PC-3 (cell line): Measurements from ENCODE around the gene CLEC14A. TPM values are rescaled to one million over a fixed set of nuclear protein-coding genes. Genes with fewer than 3 reads are reported as not detected.

ENCODE experiments used
- ATAC-seq: fragments of 200-7000 bp; cut with Tn5 transposase; 2 replicates; pipeline ENCODE4 v1.9.1; 2020; ENCODE audit warnings: mild to moderate bottlenecking, moderate library complexity
- BruUV-seq: library from RNA; stranded (reverse); fragments of 400-500 nt; replicated peaks from 2 replicates; lab custom pipeline; 2021; lab: Mats Ljungman, UMichigan
- CTCF ChIA-PET: fragments of 300-600 bp; sonication (Branson Sonifier 250); formaldehyde crosslinking; loops from one replicate; lab custom pipeline; 2022; ENCODE audit warnings: antibody characterized with exemption; lab: Charles Lee
- POLR2A ChIA-PET: fragments of 300-600 bp; sonication (Branson Sonifier 250); formaldehyde crosslinking; loops from one replicate; lab custom pipeline; 2022; ENCODE audit warnings: antibody characterized with exemption; ENCODE audit not compliant: unreplicated experiment; lab: Charles Lee
- DNase-seq: peaks from one replicate; pipeline ENCODE4 v3.0.0-alpha.2; 2015
- H2AFZ ChIP-seq: fragments of 300-600 bp; sonication (generic); 2 replicates; pipeline ENCODE4 v1.6.0; 2016; ENCODE audit warnings: antibody characterized with exemption, low read length
- H3F3A ChIP-seq: fragments of 300-600 bp; sonication (generic); one replicate; pipeline ENCODE4 v1.6.0; 2017; ENCODE audit warnings: antibody characterized with exemption, low read length, control low read depth, mild to moderate bottlenecking; ENCODE audit not compliant: unreplicated experiment
- H3K27ac ChIP-seq: fragments of 300-600 bp; sonication (generic); 2 replicates; pipeline ENCODE4 v1.5.1; 2016; ENCODE audit warnings: mild to moderate bottlenecking, low read length
- H3K27me3 ChIP-seq: fragments of 300-600 bp; sonication (generic); 2 replicates; pipeline ENCODE4 v1.6.1; 2016; ENCODE audit warnings: low read length, mixed read lengths
- H3K36me3 ChIP-seq: fragments of 300-600 bp; sonication (generic); 2 replicates; pipeline ENCODE4 v1.6.1; 2016; ENCODE audit warnings: low read depth, mixed run types, low read length, mixed read lengths
- H3K4me1 ChIP-seq: fragments of 300-600 bp; sonication (generic); 2 replicates; pipeline ENCODE4 v1.5.1; 2016; ENCODE audit warnings: low read length; ENCODE audit not compliant: insufficient read depth
- H3K4me2 ChIP-seq: fragments of 300-600 bp; sonication (generic); 2 replicates; pipeline ENCODE4 v1.6.0; 2016; ENCODE audit warnings: low read length
- H3K4me3 ChIP-seq: fragments of 300-600 bp; sonication (generic); 2 replicates; pipeline ENCODE4 v1.5.1; 2016; ENCODE audit warnings: mild to moderate bottlenecking, low read length, mixed read lengths
- H3K79me2 ChIP-seq: fragments of 300-600 bp; sonication (generic); 2 replicates; pipeline ENCODE4 v1.6.1; 2017; ENCODE audit warnings: low read length, mixed read lengths
- H3K9ac ChIP-seq: fragments of 300-600 bp; sonication (generic); 2 replicates; pipeline ENCODE4 v1.6.0; 2016; ENCODE audit warnings: mild to moderate bottlenecking, low read length
- H3K9me2 ChIP-seq: fragments of 300-600 bp; sonication (generic); replicated peaks from 2 replicates; pipeline ENCODE4 v1.6.1; 2016; ENCODE audit warnings: mixed run types, low read length, mixed read lengths
- H3K9me3 ChIP-seq: fragments of 300-600 bp; sonication (generic); 2 replicates; pipeline ENCODE4 v1.6.1; 2016; ENCODE audit warnings: low read length, mixed read lengths
- H4K20me1 ChIP-seq: fragments of 300-600 bp; sonication (generic); 2 replicates; pipeline ENCODE4 v1.6.1; 2016; ENCODE audit warnings: low read length, mixed read lengths
- CTCF ChIP-seq: fragments of 300-600 bp; sonication (generic); conservative IDR thresholded peaks from 2 replicates; pipeline ENCODE4 v1.5.1; 2017; ENCODE audit warnings: antibody characterized with exemption, low read depth, mild to moderate bottlenecking, low read length
- EZH2 ChIP-seq: fragments of 300-600 bp; sonication (generic); IDR thresholded peaks from one replicate; pipeline ENCODE4 v1.6.1; 2017; ENCODE audit warnings: antibody characterized with exemption, mild to moderate bottlenecking, low read length; ENCODE audit not compliant: unreplicated experiment
- EZH2phosphoT487 ChIP-seq: fragments of 300-600 bp; sonication (generic); IDR thresholded peaks from 2 replicates; pipeline ENCODE4 v1.6.1; 2018; ENCODE audit warnings: mild to moderate bottlenecking, antibody characterized with exemption, low read length, borderline replicate concordance
- intact Hi-C: fragments of 100-400 bp; cut with micrococcal nuclease; formaldehyde crosslinking; loops from 2 replicates; pipeline ENCODE4 v1.9.0; 2023
- total RNA-seq: library from RNA; depleted of rRNA; stranded (reverse); fragments of >200 nt; gene quantifications from 2 replicates; pipeline ENCODE4 v1.2.3, GENCODE V29; 2014

Gene CLEC14A
- total RNA-seq, 1 experiment from 2014 or later, result not detected

GRCh38 chr14:38226366-38226765 lies 29.5 kb downstream of the CLEC14A start:
- Histone ChIP-seq H3K9me2 (no peaks in the 10 kb centered on the region; the same call in 1 of the 2 replicates), H3K36me3 (no peaks in the 10 kb centered on the region), H3K9me3 (no peaks in the 10 kb centered on the region), H3K9ac (no peak overlapping the region), H3F3A (no peaks in the 10 kb centered on the region), H2AFZ (no peak overlapping the region), H3K4me3 (no peak overlapping the region), H4K20me1 (no peaks in the 10 kb centered on the region), H3K4me1 (no peaks in the 10 kb centered on the region), H3K27me3 (no peaks in the 10 kb centered on the region), H3K27ac (no peak overlapping the region), H3K79me2 (no peaks in the 10 kb centered on the region), H3K4me2 (no peak overlapping the region)
- CTCF ChIA-PET, result no interaction called here
- POLR2A ChIA-PET, result no interaction called here
- intact Hi-C loops, result no loop called here
- TF ChIP-seq EZH2 (no peak), CTCF (no peak), EZH2phosphoT487 (no peak)
- no peak for DNase-seq
- BruUV-seq, result no TSS peak
- no peak for ATAC-seq

DNA sequence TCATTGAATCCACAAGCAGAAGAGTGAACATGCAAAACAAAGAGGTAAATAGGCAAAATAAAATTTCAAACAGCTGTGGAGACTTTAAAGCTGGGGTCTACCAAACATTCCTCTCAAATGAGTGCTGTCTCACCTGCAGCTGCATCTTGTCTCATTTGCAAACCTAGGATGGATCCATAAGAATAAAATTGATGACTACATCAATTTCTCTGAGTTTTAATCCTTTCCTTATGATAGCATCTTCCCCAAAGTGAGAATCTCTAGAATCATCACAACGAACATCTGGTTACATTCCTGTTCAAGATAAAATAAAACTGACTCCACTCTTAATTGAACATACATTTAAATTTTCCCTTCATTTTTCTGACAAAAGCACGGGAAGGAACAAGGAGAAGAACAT lies 29.9 kb downstream of the CLEC14A start:
- Histone ChIP-seq H3K79me2 (no peaks in the 10 kb centered on the region), H3K27ac (no peak overlapping the region), H3K4me3 (no peak overlapping the region), H2AFZ (no peak overlapping the region), H4K20me1 (no peaks in the 10 kb centered on the region), H3K9ac (no peak overlapping the region), H3K9me3 (no peaks in the 10 kb centered on the region), H3K9me2 (no peaks in the 10 kb centered on the region; the same call in 1 of the 2 replicates), H3F3A (no peaks in the 10 kb centered on the region), H3K27me3 (no peaks in the 10 kb centered on the region), H3K4me2 (no peak overlapping the region), H3K4me1 (no peaks in the 10 kb centered on the region), H3K36me3 (no peaks in the 10 kb centered on the region)
- DNase-seq (no peak), ATAC-seq (no peak)
- BruUV-seq, result no TSS peak
- intact Hi-C loops, result no loop called here
- CTCF ChIA-PET, result no interaction called here
- POLR2A ChIA-PET, result no interaction called here
- TF ChIP-seq EZH2 (no peak), EZH2phosphoT487 (no peak), CTCF (no peak)

DNA sequence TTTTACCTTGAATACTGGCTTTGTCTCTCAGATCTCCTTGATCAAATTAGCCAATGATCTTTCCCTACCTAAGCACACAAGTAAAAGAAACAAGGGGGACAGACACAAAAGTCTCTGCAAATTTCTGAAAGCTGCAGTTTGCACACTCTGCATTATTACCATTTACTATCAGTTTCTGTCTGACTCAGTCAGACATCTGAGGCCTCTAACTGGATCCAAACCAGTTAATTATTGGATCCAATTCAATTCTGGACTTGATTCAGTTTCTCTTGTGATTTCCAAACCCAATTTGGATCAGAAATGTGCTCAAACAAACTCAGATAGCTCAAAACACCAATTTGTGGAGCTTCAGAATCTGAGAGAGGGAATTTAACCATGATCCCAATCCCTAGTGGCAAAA lies 31.6 kb downstream of the CLEC14A start:
- DNase-seq, result no peak
- TF ChIP-seq EZH2phosphoT487, result no peak
- no peak for TF ChIP-seq EZH2
- no peak for TF ChIP-seq CTCF
- intact Hi-C loops, result no loop called here
- no peak overlapping the region for H3K27ac ChIP-seq
- no peak for ATAC-seq
- no peaks in the 10 kb centered on the region for H4K20me1 ChIP-seq
- H3K36me3 ChIP-seq, result no peaks in the 10 kb centered on the region
- no peak overlapping the region for H3K4me3 ChIP-seq
- ChIA-PET POLR2A (no interaction called here), CTCF (no interaction called here)
- H3K9me2 ChIP-seq, result no peaks in the 10 kb centered on the region; the same call in 1 of the 2 replicates
- H3K79me2 ChIP-seq, result no peaks in the 10 kb centered on the region
- no peaks in the 10 kb centered on the region for H3K9me3 ChIP-seq
- H3F3A ChIP-seq, result no peaks in the 10 kb centered on the region
- no peaks in the 10 kb centered on the region for H3K27me3 ChIP-seq
- no peak overlapping the region for H2AFZ ChIP-seq
- H3K4me2 ChIP-seq, result no peak overlapping the region
- no peak overlapping the region for H3K9ac ChIP-seq
- BruUV-seq, result no TSS peak
- H3K4me1 ChIP-seq, result no peaks in the 10 kb centered on the region
